ENCODE results near the gene RNF186. TPM values are rescaled to one million over a fixed set of nuclear protein-coding genes. Genes with fewer than 3 reads are reported as not detected.

RNF186 gene
- not detected in 5 replicates for total RNA-seq (2022; extraction: Qiagen RNA extraction; ENCODE audit: low read depth)

GRCh38 chr1:19814681-19815503 is at the start of gene RNF186:
TSS of gene RNF186 (minus strand) at chr1:19815283. CDS start at chr1:19815101, 182 bp downstream.

GRCh38 chr1:19799230-19800075 is 15.6 kb downstream of the RNF186 start, which contains the start of gene TMCO4:
TSS of gene TMCO4 (minus strand) at chr1:19799916. CDS start at chr1:19780758, 19,158 bp downstream.

Other genes with a start within 250 kb of the RNF186 start
- gene NBL1, start 171.0 kb downstream of the RNF186 start, total RNA-seq (2022; extraction: Qiagen RNA extraction; ENCODE audit: low read depth) = 25.8 to 41.2 TPM (median 32.8 TPM) in 5 replicates
- gene HTR6, start 150.4 kb downstream of the RNF186 start, total RNA-seq (2022; extraction: Qiagen RNA extraction; ENCODE audit: low read depth) = 0.13 to 0.22 TPM (median 0.14 TPM) in 4 of 5 replicates, not detected in the other
- gene TMCO4, start 15.4 kb downstream of the RNF186 start, total RNA-seq (2022; extraction: Qiagen RNA extraction; ENCODE audit: low read depth) = 5.0 to 8.0 TPM (median 6.5 TPM) in 5 replicates
- gene OTUD3, start 67.1 kb upstream of the RNF186 start, total RNA-seq (2022; extraction: Qiagen RNA extraction; ENCODE audit: low read depth) = 2.6 to 4.0 TPM (median 2.7 TPM) in 5 replicates
- not detected in 5 replicates for gene PLA2G2E, start 108.3 kb upstream of the RNF186 start, total RNA-seq (2022; extraction: Qiagen RNA extraction; ENCODE audit: low read depth)
- not detected in 5 replicates for gene PLA2G2A, start 164.3 kb upstream of the RNF186 start, total RNA-seq (2022; extraction: Qiagen RNA extraction; ENCODE audit: low read depth)